ENCODE results near the gene LAMP1.
"Not testable (repeated sequence)": the region's sequence is repeated elsewhere in the genome, so short reads cannot be mapped to it uniquely, and the experiment has no call there.

The LAMP1 gene, protein sequence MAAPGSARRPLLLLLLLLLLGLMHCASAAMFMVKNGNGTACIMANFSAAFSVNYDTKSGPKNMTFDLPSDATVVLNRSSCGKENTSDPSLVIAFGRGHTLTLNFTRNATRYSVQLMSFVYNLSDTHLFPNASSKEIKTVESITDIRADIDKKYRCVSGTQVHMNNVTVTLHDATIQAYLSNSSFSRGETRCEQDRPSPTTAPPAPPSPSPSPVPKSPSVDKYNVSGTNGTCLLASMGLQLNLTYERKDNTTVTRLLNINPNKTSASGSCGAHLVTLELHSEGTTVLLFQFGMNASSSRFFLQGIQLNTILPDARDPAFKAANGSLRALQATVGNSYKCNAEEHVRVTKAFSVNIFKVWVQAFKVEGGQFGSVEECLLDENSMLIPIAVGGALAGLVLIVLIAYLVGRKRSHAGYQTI

DNA sequence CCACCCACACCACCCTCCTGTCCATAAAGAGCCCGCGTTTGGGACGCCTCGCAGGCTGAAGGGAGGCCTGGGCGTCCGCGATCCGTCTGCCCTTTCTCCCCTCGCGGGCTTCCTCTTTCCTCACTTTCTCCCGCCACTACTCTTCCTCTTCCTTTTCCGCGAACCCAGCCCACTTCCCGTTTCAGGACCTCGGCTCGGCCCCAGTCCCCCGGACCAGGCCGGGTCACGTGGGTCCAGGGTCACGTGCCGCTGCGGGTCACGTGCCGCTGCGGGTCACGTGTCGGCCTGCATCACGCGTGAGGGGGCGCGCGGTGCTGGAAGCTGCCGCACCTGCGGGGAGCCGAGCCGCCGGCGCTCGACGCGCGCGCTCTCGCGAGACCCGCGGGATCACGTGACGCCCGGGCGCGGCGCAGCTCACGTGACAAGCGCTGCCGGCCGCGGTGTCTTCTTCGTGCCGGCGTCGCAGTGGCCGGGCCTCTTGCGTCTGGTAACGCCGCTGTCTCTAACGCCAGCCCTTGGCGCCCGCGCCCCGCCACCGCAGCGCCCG lies at the start of gene LAMP1:
TSS of gene LAMP1 (plus strand) at position 417 of the 547 bp plus-strand sequence. CDS start 196 bp downstream, outside the sequence.
- peak; percentile 98 for DNase-seq (ENCODE audit: low read depth in 2 of 2)

DNA sequence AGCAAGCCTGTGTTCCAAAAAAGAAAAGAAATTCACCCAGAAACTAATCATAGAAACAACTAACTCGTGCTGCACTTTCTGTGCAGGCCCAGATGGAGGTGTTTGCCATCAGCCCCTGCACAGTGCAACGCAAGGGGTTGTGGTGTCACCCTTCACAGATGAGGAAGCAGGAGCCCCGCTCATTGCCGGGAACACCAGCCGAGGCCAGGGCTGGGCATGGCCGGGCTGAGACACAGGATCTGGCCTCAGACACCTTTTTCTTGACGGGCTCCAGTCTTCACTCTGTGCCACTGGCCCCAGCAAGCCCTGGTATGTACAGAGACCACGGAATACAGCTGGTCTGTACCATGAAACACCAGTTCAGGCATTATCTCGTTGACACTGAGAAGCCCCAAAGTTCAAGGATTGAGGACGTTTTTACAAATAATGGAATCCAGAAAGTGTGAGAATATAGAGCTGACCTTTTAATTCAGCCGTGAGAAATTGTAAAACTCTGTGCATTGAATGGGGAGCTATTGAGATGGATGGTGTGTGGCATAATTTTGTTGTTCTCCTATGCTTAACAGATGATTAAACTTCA lies 44.4 kb upstream of the LAMP1 start:
- DNase-seq (ENCODE audit: low read depth in 2 of 2), result no peak

DNA sequence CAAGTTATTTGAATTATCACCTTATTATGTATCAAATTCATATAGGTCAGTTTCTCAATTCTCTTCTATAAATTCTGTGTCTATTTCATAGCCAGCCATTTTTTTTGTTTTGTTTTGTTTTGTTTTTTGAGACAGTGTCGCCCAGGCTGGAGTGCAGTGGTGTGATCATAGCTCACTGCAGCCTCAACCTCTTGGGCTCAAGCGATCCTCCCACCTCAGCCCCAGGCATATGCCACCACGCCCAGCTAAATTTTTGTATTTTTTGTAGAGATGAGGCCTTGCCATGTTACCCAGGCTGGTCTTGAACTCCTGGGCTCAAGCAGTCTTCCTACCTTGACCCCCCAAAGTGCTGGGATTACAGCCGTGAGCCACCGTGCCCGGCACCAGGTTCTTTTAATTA lies 39.1 kb upstream of the LAMP1 start:
- not testable (repeated sequence) for DNase-seq (ENCODE audit: low read depth in 2 of 2)

DNA sequence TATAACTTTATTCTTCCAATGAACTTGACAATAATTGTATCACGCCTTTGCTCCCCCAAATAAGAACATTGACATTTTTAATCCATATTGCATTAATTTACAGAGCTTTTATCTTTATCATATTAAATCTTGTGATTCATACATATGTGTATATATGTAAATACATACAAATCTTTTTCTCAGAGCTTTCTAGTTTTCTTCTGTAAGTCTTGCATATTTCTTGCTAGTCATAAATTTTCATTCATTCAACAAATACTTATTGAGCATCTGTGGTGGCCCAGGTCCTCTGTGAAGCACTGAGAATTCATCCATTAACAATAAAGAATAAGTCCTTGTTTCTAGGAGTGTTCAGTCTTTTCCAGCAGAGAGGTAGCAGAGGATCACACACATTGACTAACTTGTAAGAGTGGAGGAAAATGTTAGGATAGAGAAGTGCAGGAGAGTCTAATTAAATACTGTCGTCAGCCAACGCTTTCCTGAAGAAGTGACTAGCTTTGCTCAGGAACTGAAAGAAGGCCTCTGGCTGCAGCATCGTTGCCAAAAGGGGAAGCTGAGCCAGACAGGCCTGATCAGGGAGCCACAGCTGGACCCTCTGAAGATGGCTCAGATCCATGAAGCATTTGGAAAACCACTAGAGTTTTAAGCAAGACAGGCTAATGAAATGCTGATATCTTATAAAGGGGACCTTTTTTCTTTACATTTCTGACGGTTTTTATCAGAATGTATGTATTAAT lies 38.6 kb upstream of the LAMP1 start:
- DNase-seq (ENCODE audit: low read depth in 2 of 2), result no peak

DNA sequence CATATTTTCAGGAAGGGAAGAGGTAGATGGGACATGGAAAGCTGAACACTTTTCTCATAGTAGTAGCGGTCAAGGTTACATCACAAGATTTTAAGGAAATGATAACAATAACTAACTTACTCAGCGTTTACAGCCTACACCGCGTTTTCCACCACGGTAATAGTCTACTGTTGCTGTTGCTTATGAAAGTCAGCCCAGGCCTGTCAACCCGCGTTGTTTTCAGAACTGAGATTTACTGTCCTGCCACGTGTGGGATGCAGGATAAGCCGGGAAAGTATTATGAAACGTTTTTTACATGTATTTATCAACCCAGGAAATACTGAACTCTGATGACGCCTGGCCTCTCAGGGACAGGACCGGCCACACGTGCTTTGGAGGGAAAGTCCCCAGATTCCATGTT lies 36.0 kb upstream of the LAMP1 start:
- DNase-seq (ENCODE audit: low read depth in 2 of 2), result no peak

DNA sequence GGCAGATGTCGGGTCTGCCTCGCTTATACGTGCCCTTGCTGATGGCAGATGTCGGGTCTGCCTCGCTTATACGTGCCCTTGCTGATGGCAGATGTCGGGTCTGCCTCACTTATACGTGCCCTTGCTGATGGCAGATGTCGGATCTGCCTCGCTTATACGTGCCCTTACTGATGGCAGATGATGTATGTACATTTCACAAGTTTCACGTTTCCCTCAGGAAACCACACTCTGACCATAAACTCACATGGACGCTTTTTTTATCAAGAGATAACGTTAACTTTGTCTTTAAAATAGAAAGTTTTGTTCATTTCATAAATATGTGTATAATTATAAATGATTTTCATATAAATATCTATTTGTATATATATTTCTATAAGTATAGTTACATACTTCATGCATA lies 34.0 kb upstream of the LAMP1 start:
- not testable (repeated sequence) for DNase-seq (ENCODE audit: low read depth in 2 of 2)

DNA sequence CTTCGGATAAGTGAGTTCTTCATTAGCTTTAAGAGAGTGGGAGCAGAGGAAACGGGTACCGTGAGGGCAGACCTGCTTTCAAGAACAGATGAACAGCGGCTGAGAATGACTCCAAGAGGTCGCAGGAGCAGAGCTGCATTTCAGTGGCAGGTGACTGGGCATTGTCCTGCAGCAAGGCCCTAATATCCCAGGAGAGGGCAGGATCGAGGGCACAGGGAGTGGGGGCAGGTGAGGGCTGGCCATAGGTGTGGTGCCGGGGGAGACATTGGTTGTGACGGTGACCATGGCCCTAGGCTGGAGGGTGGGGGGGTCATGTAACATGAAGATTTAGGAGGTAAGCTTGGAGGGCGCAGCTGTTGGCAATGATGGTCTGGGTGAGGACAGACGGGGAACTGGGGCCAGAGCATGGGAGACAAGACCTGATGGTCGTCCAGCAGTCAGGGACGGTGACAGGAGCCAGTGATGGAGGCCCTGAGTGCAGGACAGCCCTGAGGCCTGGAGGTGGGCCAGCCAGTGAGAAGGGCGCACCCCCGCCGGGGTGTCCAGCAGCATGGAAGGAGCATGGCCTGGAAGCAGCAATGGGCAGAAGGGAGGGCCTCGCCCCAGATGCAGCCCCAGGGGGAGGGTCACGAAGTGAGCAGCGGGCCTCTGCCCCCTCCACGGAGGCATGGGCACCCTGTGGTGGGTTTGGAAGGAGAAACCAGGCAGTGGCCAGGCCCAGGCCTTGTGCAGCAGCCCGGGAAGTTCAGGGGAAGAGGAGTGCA lies 29.2 kb upstream of the LAMP1 start:
- DNase-seq (ENCODE audit: low read depth in 2 of 2), result no peak

DNA sequence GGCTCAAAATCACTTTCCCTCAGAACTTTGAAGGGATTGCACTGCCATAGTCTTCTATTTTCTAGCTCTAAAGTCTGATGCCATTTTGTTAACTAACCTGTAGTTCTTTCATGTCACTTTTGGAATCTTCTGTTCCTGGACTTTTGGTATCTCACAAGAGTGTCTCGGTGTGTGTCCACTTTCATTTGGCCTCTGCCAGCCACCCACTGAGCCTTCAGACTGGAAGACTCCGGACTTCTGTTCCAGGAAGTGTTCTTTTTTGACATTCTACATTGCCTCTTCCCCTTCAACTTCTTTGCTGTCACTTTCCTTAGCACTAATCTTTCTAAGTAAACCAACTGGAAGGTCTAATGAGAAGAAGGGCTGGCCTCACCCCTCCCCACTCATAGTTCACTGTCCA lies 25.0 kb upstream of the LAMP1 start:
- DNase-seq (ENCODE audit: low read depth in 2 of 2), result no peak

DNA sequence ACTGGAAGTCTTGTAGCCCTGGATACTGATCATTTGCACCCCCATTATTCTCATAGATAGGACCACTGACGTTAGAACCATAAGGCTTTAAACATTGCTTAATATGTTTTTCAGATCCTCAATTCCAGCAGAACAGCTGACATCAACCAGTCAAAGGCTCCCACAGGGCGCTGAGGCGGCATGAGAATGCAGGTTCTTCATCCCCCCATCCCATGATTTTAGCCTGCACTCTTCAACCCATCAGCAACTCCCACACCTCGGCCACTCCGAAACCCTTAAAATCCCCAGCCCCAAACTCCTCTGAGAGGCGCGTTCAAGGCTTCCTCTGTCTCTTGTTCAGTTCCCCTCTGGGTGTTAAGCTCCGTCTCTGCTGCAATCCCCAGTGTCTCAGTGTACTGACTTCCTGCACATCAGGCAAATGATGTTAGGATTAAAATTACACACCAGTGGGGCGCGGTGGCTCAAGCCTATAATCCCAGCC lies 24.3 kb upstream of the LAMP1 start:
- no peak for DNase-seq (ENCODE audit: low read depth in 2 of 2)

DNA sequence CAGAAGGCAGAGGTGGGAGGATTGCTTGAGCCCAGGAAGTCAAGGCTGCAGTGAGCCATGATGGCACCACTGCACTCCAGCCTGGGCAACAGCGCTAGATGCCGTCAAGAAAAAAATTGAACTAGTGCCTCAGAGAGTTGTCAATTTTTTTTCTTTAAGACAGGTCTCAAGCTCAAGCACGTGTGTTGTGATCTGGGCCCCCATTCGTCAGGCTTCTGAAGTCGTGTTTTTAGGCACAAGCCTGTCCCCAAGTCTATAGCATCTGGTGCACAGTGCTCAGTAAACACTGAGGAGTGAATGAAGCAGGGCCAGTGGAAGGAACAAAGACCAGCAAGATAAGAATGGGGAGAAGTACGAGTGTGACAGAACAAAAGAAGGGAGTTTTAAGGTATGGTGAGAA lies 23.7 kb upstream of the LAMP1 start:
- no peak for DNase-seq (ENCODE audit: low read depth in 2 of 2)

DNA sequence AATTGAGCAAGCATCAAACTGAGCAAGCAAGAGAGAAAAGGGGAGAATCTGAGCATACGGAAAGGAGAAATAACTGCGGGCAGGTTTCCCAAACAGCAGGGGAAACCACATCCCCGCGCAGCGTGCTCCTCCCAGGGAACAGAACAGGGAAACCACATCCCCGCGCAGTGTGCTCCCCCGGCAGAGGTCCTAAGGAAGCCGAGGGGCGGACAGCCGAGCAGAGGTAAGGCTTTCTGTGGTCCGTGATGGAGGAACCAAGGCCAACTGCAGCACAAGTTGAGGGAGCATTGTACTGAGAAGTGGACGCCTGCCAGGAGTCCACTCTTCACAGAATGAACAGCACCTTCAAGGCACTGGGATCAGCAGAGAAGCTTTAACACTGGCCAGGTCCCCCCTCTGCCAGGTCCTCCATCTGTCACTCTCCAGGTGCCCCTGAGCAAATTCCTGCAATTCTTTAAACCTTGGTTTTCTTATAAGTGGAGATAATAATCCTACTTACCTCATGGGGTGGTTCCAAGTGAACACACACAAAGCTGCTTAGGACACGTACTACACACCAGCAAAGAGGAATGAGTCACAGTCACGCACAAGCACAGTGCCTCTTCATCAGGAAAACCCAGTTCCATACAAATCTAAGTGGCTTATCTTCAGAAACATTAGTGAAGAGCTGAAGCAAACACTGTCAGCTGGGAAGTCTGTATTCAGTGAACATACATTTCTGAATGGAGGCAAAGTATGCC lies 23.0 kb upstream of the LAMP1 start:
- DNase-seq (ENCODE audit: low read depth in 2 of 2), result no peak

DNA sequence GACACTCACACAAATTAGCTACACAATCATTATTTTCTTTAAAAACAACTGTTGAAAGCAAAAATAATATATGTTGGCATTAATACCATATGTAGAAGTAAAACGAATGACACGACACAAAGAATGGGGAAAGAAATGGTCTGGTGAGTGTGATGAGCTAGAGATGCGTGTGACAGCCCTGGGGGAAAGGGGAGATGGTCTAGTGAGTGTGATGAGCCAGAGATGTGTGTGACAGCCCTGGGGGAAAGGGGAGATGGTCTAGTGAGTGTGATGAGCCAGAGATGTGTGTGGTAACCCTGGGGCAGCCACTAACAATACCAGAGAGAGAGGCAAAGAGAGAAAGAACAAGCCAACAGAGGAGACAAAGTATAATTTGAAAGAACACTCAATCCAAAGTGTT lies 22.3 kb upstream of the LAMP1 start:
- no peak for DNase-seq (ENCODE audit: low read depth in 2 of 2)

DNA sequence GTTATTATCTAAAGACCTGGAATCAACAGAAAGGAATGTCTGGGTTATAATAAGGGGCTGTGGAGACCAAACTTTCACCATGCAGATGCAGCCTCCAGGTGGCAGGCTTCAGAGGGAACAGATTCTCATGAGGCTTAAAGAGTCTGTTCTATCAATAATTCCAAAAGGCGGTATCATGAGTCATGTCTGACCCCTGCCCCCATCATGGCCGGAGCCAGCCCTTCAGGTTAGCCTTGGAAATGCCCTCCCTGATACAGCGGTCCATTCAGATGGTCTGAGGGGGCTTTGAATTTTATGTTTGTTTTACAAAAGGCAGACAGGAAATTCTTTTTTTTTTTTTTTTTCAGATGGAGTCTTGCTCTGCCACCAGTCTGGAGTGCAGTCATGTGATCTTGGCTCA lies 21.7 kb upstream of the LAMP1 start:
- no peak for DNase-seq (ENCODE audit: low read depth in 2 of 2)

DNA sequence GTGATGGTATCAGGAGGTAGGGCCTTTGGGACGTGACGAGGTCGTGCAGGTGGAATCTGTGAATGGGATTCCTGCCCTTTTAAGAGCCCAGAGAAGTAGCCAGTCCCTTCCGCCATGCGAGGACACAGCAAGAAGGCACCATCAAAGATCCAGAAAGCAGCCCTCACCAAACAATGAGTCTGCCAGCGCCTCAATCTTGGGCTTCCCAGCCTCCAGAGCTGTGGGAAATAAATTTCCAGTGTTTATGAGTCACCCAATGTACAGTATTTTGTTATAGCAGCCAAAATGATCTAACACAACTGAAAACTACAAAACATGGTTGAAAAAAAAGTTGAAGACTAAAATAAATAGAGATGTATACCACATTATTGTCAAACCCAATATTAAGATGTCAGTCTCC lies 16.9 kb upstream of the LAMP1 start:
- DNase-seq (ENCODE audit: low read depth in 2 of 2), result no peak

DNA sequence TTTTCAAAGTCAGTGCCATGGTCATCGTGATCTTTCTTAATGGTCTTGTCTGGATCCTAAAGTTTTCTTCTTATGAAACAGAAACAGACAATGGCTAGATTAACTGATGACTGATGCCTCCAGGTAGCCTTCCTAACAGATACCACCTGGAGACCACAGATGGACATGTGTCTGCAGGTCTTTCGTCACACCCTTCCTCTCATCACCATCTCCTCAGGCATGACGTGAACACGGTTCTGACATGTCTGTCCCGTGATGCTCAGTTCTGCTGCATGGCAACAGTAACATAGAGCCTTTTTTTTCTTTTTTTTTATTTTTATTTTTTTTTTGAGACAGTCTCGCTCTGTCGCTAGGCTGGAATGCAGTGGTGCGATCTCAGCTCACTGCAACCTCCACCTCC lies 13.1 kb upstream of the LAMP1 start:
- DNase-seq (ENCODE audit: low read depth in 2 of 2), result no peak

DNA sequence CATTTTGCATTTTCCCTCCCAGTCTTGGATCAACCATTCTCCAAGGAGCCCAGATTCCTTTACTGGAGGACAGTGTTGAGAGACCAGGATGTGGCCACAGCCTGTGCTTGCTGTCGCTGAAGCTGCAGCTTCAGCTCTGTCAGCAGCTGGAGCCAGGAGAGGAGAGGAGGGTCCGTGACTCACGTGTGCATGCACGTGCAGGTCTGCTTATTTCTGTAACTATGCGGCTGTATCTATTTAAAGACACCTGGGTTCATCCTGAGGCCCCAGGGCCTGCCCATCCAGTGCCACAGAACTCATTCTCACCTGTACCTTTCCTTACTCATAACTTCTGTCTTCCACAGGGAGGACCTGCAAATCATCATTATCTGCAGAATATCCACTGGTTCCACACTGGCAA lies 8.2 kb upstream of the LAMP1 start:
- no peak for DNase-seq (ENCODE audit: low read depth in 2 of 2)

DNA sequence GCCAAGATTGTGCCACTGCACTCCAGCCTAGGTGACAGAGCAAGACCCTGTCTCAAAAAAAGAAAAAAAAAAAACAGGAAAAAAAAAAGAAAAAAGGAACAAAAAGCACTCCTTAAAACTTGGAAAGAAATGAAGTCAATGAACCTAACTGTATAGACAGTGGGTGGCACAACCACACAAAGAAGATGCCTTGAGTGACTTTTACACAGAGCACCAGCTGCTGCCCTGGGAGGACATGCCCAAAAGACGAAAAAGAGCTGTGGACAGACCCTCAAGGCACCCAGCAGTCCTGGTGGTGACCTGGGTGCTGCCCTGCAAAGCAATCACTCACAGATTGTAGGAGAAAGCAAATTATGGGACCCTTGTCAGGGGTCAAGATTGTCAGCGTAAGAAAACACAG lies 5.9 kb upstream of the LAMP1 start:
- DNase-seq (ENCODE audit: low read depth in 2 of 2), result no peak

DNA sequence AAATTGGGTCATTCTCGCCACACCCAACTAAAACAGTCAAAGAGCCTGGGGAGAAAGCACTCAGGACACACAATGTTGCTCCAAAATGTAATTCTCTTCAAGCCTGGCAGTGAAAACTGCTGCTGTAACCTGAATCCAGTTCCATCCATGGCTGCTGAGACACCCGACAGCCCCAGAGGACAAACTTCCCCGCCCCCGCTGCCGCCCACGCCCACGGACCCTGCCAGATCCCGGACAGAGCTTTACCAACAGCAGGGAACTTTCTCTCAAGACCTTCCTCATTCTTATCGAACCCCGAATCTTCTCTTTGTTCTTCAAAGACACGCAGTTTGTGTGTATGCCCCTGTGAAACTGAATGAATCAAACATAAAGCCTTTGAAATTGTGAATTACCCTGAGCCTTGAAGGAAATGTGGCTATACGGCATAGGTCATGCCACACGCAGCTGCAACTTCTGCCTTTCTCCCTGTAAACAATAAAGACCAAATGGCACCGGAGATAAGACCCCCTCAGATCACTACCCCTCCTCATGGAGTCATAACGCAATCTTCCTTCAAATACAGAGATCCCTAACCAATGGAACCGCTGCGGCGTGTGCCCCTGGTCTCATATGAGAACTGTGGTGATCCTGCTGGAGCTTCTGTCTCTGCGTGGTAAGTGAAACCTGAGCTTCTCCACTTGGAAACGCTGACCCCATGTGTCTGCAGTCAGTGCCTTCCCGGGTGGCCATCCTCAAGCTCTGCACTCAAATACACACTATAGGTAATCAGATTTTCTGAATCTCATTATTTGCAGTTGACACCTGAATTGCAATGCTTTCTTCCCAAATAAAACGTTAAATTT lies 4.8 kb upstream of the LAMP1 start:
- DNase-seq (ENCODE audit: low read depth in 2 of 2), result no peak

DNA sequence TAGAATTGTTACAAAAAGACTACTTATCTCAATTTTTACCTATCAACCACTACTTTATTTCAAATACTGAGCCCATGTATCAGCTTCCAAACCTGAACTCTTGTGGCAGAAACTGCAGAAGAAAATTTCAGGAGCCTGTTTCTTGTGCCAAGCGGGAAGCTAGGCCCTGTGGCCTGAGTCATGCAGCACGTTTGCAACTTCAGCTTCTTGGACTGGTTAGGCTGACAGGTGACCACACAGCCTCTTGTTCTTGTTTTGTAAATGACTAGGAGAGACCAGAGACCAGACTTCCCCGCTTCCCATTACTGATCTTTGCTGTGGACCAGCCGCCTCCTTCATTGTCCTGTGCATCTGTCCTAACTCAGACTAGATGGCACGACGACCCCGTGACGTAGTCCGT lies 3.4 kb upstream of the LAMP1 start:
- no peak for DNase-seq (ENCODE audit: low read depth in 2 of 2)

DNA sequence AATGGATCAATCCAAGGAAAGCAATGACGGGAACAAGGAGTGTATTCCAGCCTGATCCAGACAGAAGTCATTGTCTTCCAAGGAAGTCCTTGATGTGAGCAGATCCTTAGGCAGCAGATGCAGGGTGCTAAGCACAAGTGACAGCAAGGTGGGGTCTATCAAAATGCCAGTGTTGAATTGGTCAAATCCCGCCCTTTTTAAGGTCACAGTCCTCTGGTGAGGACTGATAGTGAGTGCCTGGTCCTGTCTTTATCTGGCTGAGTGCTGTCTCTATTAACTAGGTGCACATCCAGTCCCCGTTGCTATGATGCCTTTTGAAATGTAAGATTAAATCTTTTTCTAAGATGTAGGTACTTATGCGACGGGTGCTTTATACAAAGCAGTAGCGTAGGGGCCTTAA lies 1.3 kb upstream of the LAMP1 start:
- DNase-seq (ENCODE audit: low read depth in 2 of 2), result no peak
